RWPE2 (cell line): ENCODE measurements around the gene JAZF1.

Source experiments
- ATAC-seq: fragments of 200-7000 bp; cut with Tn5 transposase; 3 replicates; pipeline ENCODE4 v1.9.1; 2021; ENCODE audit warnings: low read depth
- DNase-seq: peaks from one replicate; pipeline ENCODE4 v3.0.0-alpha.2; 2020; ENCODE audit warnings: low spot score
- H3K27ac ChIP-seq: fragments of 450-650 bp; 2 replicates; pipeline ENCODE4 v1.5.1; 2017; ENCODE audit warnings: mild to moderate bottlenecking; ENCODE audit not compliant: poor library complexity, severe bottlenecking
- H3K27me3 ChIP-seq: fragments of 250-450 bp; sonication (Bioruptor Pico); 2 replicates; pipeline ENCODE4 v1.5.1; 2021; ENCODE audit warnings: mild to moderate bottlenecking, moderate library complexity; ENCODE audit not compliant: insufficient read depth, poor library complexity, severe bottlenecking
- H3K36me3 ChIP-seq: fragments of 250-450 bp; sonication (Bioruptor Pico); 2 replicates; pipeline ENCODE4 v1.5.1; 2020; ENCODE audit warnings: low read depth, mild to moderate bottlenecking, moderate library complexity
- H3K4me1 ChIP-seq: fragments of 250-450 bp; sonication (Bioruptor Pico); 2 replicates; pipeline ENCODE4 v1.5.1; 2021; ENCODE audit warnings: mild to moderate bottlenecking, moderate library complexity; ENCODE audit not compliant: insufficient read depth, poor library complexity, severe bottlenecking
- H3K4me3 ChIP-seq: fragments of 250-450 bp; sonication (Bioruptor Pico); 2 replicates; pipeline ENCODE4 v1.5.1; 2021; ENCODE audit warnings: mild to moderate bottlenecking, moderate library complexity; ENCODE audit not compliant: severe bottlenecking
- H3K9me3 ChIP-seq: fragments of 250-450 bp; sonication (Bioruptor Pico); 2 replicates; pipeline ENCODE4 v1.5.1; 2021; ENCODE audit warnings: mild to moderate bottlenecking, moderate library complexity; ENCODE audit not compliant: severe bottlenecking
- TF ChIP-seq, protein P1 (sequence below): fragments of 450-650 bp; IDR thresholded peaks from one replicate; pipeline ENCODE4 v1.5.1; 2017; ENCODE audit warnings: mild to moderate bottlenecking, moderate library complexity; ENCODE audit not compliant: poor library complexity, severe bottlenecking

JAZF1 gene

DNA sequence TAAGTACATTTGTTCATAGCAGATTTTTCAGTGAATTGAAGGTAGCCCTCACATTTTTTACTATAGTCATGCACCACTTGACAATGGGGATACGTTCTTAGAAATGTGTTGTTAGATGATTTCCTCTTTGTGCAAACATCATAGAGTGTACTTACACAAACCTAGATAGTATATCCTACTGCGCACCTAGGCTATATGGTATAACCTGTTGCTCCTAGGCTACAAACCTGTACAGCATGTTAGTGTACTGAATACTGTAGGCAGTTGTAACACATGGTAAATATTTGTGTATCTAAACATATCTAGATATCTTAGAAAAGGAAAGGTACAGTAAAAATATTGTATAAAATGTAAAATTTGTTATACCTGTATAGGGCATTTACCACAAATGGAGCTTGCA, 399.4 kb downstream of the JAZF1 start:
- H3K36me3 ChIP-seq: peaks cover 14% of the 10 kb centered on the region
- no peaks in the 10 kb centered on the region for H3K27me3 ChIP-seq
- H3K4me1 ChIP-seq: peaks cover 17% of the 10 kb centered on the region
- no peak overlapping the region for H3K27ac ChIP-seq
- ATAC-seq (no peak), DNase-seq (no peak)
- H3K4me3 ChIP-seq: no peak overlapping the region
- H3K9me3 ChIP-seq: no peaks in the 10 kb centered on the region
- TF ChIP-seq, protein P1, sequence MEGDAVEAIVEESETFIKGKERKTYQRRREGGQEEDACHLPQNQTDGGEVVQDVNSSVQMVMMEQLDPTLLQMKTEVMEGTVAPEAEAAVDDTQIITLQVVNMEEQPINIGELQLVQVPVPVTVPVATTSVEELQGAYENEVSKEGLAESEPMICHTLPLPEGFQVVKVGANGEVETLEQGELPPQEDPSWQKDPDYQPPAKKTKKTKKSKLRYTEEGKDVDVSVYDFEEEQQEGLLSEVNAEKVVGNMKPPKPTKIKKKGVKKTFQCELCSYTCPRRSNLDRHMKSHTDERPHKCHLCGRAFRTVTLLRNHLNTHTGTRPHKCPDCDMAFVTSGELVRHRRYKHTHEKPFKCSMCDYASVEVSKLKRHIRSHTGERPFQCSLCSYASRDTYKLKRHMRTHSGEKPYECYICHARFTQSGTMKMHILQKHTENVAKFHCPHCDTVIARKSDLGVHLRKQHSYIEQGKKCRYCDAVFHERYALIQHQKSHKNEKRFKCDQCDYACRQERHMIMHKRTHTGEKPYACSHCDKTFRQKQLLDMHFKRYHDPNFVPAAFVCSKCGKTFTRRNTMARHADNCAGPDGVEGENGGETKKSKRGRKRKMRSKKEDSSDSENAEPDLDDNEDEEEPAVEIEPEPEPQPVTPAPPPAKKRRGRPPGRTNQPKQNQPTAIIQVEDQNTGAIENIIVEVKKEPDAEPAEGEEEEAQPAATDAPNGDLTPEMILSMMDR: no peak
